NOMO-1 treated with DMSO at 0.1 percent for 48 hours (cell line): ENCODE data around the gene PADI2.

Source experiments
- DNase-seq: peaks from one replicate; lab custom pipeline; 2025; ENCODE audit not compliant: unreplicated experiment; lab: John Stamatoyannopoulos, UW

PADI2 gene

GRCh38 chr1:17119076-17119772, at the start of gene PADI2:
PADI2 (minus strand) TSS chr1:17119451; CDS start chr1:17119371, 80 bp downstream.
- DNase-seq = peak; percentile 55

GRCh38 chr1:17168091-17168876, 49.0 kb upstream of the PADI2 start:
- DNase-seq = no peak

DNA sequence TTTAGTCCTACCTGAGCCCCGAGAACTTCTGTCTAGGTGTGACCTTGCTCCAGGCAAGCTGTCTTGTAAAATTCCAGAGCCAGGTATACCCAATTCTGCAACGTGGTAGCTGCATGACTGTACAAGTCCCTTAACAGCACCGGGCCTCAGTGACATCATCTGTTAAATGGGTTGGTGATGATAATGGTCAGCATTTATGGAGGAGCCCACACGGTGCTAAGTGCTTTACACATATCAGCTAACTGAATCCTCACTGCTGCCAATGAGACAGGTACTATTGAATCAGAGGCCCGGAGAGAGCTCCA, 48.5 kb upstream of the PADI2 start:
- DNase-seq = no peak

GRCh38 chr1:17167041-17167785, 48.0 kb upstream of the PADI2 start:
- no peak for DNase-seq

DNA sequence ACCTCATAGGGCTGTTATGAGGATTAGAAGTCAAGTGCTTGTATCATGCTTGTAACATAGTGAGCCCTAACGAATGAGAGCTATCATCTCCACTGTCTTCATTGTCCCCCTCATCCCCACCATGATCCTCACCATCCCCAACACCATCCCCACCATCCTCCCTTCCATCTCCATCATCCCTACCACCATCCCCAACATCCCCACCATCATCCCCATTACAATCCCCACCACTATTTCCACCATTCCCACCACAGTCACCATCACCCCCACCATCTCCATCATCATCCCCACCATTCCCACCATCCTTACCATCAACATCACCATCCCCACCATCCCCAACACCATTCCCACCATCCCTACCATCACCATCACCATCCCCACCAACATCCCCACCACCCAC, 46.6 kb upstream of the PADI2 start:
- no peak for DNase-seq

- no peak for DNase-seq
Observed at GRCh38 chr1:17163789-17164666, 44.8 kb upstream of the PADI2 start.

DNA sequence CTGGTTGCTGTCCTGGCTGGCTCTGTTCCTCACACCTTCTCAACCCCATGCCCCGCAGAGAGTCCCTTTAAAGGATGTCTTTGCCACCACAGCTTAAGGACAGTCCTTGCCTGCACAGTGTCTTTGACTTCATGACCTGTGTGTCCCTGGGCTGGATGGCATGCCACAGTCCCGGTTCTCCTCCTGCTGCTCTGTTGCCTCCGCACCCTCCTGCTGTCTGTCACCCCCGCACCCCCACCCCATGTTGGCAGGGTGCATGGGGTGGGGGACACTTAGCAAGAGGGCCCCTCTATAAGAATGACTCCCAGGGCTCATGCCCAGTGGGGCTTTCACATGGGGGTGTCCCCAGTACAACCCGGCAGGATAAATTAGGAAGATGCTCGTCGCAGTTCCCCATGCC, 44.1 kb upstream of the PADI2 start:
- DNase-seq = no peak

DNA sequence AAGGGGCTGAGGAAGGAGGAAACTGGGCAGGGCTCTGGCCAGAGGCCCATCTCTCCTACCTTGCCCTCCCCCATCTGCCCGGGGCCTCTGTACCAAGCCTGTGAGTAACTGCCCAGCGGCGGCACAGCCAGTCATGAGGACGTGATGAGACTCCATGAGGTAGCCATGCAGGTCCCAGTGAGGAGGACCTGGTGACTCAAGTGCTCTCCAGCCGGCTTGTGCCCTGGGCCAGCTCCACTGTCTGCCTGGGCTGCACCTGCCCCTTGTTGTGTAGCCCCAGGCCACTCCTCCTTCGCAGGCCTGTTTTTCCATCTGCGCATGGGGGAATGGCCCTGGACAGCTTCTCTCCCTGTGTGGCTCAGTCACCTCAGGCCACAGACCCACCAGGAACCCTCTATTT, 43.7 kb upstream of the PADI2 start:
- no peak for DNase-seq

- no peak for DNase-seq
Observed at GRCh38 chr1:17161926-17162800, 42.9 kb upstream of the PADI2 start.

GRCh38 chr1:17161137-17161740, 42.0 kb upstream of the PADI2 start:
- DNase-seq = peak; percentile 24

GRCh38 chr1:17158961-17159360, 39.7 kb upstream of the PADI2 start:
- no peak for DNase-seq

DNA sequence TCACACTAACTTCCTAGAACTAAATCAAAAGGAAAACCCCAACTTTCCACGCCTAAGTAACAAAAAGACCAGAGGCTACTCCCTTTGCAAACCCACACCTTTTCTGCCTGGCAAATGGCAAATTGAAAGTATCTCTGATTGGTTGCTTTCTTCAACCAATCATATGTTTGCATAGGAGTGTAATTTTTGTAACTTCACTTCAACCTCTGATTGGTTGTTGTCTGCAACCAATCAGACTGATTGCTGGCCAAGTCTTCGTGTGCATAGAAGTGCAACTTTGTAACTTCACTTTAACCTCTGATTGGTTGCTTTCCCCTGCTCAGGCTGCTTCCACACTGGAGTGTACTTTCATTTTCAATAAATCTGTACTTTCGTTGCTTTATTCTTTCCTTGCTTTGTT, 36.9 kb upstream of the PADI2 start:
- no peak for DNase-seq

GRCh38 chr1:17155257-17155920, 36.1 kb upstream of the PADI2 start:
- no peak for DNase-seq

DNA sequence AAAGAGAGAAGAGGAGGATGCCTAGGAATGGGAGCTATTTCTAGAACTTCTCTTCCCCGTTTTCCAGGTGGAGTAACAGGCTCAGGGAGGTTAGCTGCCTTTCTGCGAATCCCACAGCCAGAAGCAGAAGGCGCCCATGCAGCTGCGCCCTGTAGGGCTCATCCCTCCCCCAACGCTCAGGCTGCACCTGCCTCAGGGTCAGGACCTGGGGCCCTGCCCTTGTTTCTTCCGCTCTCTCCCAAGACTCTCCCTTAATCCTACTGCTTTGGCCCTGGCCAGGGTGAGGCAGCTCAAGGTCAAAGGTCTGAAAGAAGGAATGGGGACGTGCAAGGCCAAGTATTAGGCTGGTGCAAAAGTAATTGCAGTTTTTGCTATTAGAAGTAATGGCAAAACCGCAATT, 30.5 kb upstream of the PADI2 start:
- DNase-seq = no peak

- no peak for DNase-seq
Observed at GRCh38 chr1:17148950-17149608, 29.8 kb upstream of the PADI2 start.

DNA sequence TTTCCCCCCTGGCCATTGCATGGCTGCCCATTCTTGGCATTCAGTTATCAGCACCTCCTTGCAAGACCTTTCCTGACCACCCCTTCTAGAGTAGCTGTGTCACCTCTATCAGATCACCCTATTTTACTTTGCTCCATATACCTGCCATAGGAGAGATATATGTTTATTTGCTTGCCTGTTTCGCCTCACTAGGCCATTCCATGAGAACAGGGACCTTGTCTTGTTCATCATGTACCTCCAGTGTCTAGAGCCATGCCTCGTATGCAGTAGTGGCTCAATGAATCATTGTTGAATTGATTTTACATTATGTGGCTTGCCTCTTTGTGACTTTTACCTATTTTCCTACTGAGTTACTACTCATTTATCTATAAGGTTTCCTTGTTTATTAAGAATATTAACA, 26.4 kb upstream of the PADI2 start:
- DNase-seq = no peak

- no peak for DNase-seq
Observed at GRCh38 chr1:17143760-17144159, 24.5 kb upstream of the PADI2 start.

GRCh38 chr1:17141441-17142197, 22.4 kb upstream of the PADI2 start:
- DNase-seq = peak; percentile 91
